Pulmonary artery endothelial cell (primary cell): Measurements from ENCODE around the gene SLC23A3. TPM values are rescaled to one million over a fixed set of nuclear protein-coding genes. Genes with fewer than 3 reads are reported as not detected.
"Not testable (repeated sequence)": the region's sequence is repeated elsewhere in the genome, so short reads cannot be mapped to it uniquely, and the experiment has no call there.

Experiments used
- DNase-seq: peaks from one replicate; pipeline ENCODE4 v3.0.0-alpha.2; 2011; ENCODE audit warnings: low read depth, low spot score
- total RNA-seq: library from RNA; depleted of rRNA; stranded (reverse); fragments of >200 nt; gene quantifications from 2 replicates; pipeline ENCODE4 v1.2.3, GENCODE V29; 2014

SLC23A3 gene
- total RNA-seq, 1 donor from 2014 or later: 0.59 TPM

GRCh38 chr2:219204425-219205164 is 34.8 kb upstream of the SLC23A3 start:
- no peak for DNase-seq

GRCh38 chr2:219201331-219201730 is 31.5 kb upstream of the SLC23A3 start:
- DNase-seq: not testable (repeated sequence)

GRCh38 chr2:219200502-219201326 is 30.9 kb upstream of the SLC23A3 start:
- not testable (repeated sequence) for DNase-seq

GRCh38 chr2:219199470-219200211 is 29.8 kb upstream of the SLC23A3 start:
- DNase-seq: no peak

- DNase-seq: no peak
Observed at GRCh38 chr2:219198974-219199373, 29.1 kb upstream of the SLC23A3 start.

GRCh38 chr2:219197388-219197787 is 27.6 kb upstream of the SLC23A3 start:
- DNase-seq: no peak

GRCh38 chr2:219186754-219187456 is 17.1 kb upstream of the SLC23A3 start:
- no peak for DNase-seq

GRCh38 chr2:219184121-219184520 is 14.3 kb upstream of the SLC23A3 start:
- DNase-seq: no peak

GRCh38 chr2:219183151-219183772 is 13.4 kb upstream of the SLC23A3 start:
- no peak for DNase-seq

- DNase-seq: no peak
Observed at GRCh38 chr2:219182331-219183150, 12.7 kb upstream of the SLC23A3 start.

- no peak for DNase-seq
Observed at GRCh38 chr2:219181531-219181930, 11.7 kb upstream of the SLC23A3 start.

- DNase-seq: no peak
Observed at GRCh38 chr2:219180961-219181360, 11.1 kb upstream of the SLC23A3 start.

GRCh38 chr2:219179601-219180465 is 10.0 kb upstream of the SLC23A3 start:
- DNase-seq: no peak

- no peak for DNase-seq
Observed at GRCh38 chr2:219178377-219179175, 8.7 kb upstream of the SLC23A3 start.

- DNase-seq: peak; percentile 58
Observed at GRCh38 chr2:219177552-219178376, 7.9 kb upstream of the SLC23A3 start, which contains the start of gene RETREG2. TSS of gene RETREG2 (plus strand) at chr2:219178275. CDS start at chr2:219178353, 78 bp downstream.

- no peak for DNase-seq
Observed at GRCh38 chr2:219176818-219177551, 7.2 kb upstream of the SLC23A3 start, which contains the start of gene CNPPD1. TSS of gene CNPPD1 (minus strand) at chr2:219176925. CDS start at chr2:219176828, 97 bp downstream.
